A673 (cell line): ENCODE results near the gene ZNF281.

ENCODE experiments used
- EZH2 ChIP-seq: fragments of 200-600 bp; sonication (generic); IDR thresholded peaks from 2 replicates; pipeline ENCODE4 v1.6.1; 2017; ENCODE audit warnings: borderline replicate concordance, low read depth, mild to moderate bottlenecking, mixed read lengths, antibody characterized with exemption, low read length; ENCODE audit not compliant: poor library complexity, severe bottlenecking
- TF ChIP-seq, protein P1 (sequence below): fragments of 300-800, 200-600 bp; sonication (generic); conservative IDR thresholded peaks from 2 replicates; pipeline ENCODE4 v1.5.1; 2017; ENCODE audit warnings: low read depth, mild to moderate bottlenecking, antibody characterized with exemption, low read length, moderate library complexity, mixed read lengths

DNA sequence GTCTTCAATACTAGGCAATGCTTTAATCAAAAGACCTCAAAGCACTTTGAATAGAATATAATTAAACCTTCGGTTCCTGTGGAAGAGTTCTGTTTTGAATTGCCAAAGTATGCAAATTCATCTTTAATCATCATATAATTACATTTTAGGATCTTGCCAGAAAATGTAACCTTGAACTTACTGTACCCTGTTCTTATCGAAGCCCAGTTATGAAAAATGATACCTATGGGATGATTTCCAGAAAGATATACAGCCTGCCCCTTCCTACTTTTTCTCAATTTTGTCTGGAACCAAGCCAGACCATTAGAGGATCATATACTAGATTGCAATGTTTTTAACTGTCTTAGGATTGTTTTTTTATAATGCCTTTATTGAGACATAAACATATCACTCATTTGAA lies 34.0 kb upstream of the ZNF281 start:
- TF ChIP-seq, protein P1, sequence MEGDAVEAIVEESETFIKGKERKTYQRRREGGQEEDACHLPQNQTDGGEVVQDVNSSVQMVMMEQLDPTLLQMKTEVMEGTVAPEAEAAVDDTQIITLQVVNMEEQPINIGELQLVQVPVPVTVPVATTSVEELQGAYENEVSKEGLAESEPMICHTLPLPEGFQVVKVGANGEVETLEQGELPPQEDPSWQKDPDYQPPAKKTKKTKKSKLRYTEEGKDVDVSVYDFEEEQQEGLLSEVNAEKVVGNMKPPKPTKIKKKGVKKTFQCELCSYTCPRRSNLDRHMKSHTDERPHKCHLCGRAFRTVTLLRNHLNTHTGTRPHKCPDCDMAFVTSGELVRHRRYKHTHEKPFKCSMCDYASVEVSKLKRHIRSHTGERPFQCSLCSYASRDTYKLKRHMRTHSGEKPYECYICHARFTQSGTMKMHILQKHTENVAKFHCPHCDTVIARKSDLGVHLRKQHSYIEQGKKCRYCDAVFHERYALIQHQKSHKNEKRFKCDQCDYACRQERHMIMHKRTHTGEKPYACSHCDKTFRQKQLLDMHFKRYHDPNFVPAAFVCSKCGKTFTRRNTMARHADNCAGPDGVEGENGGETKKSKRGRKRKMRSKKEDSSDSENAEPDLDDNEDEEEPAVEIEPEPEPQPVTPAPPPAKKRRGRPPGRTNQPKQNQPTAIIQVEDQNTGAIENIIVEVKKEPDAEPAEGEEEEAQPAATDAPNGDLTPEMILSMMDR = no peak
- no peak for TF ChIP-seq EZH2
